Left colon (tissue), 2 donors: ENCODE measurements around the gene POLR2B. TPM values are rescaled to one million over a fixed set of nuclear protein-coding genes. Genes with fewer than 3 reads are reported as not detected.
"Not testable (repeated sequence)": the region's sequence is repeated elsewhere in the genome, so short reads cannot be mapped to it uniquely, and the experiment has no call there.

Experiments used
- ATAC-seq: fragments of 200-7000 bp; cut with Tn5 transposase; one replicate; pipeline ENCODE4 v1.9.1; 2020; ENCODE audit warnings: mild to moderate bottlenecking, moderate library complexity
- DNase-seq, 2 donors: peaks; one replicate each; pipeline ENCODE4 v3.0.0-alpha.2; 2020
- intact Hi-C, 2 donors: fragments of 100-400 bp; cut with DNase I in 1 of 2; cut with micrococcal nuclease in 1 of 2; formaldehyde crosslinking; loops; one replicate each; pipeline versions ENCODE4 v1.11.2 to v1.14.0; 2022; cut with DNase I, micrococcal nuclease
- long read RNA-seq: library from polyadenylated mRNA; unstranded; transcript quantifications from one replicate; pipeline ENCODE4 v2.0.0, GENCODE V29; 2021
- total RNA-seq, 2 donors: library from RNA; stranded (reverse); fragmentation: NEBNext Ultra II Directional; extraction: Animal tissue kit (Norgen Biotek cat#: 25700); gene quantifications; one replicate each; pipeline ENCODE4 v1.2.1, GENCODE V29; 2021
- donor health status: DM: no; HTN: no; CAD: no.
- donor health status: DM: yes; HTN: yes; CAD: no.

Gene POLR2B
- total RNA-seq: 10 to 100 TPM; 63.3 to 72.1 TPM
- long read RNA-seq, transcript POLR2B-201 (25 exons, 3,748 nt): major isoform, 22 of 39 reads
- long read RNA-seq, partial matches to known transcripts: 11 of 39 reads
- long read RNA-seq, other reads (novel, unspliced or antisense): 6 of 39 reads

DNA sequence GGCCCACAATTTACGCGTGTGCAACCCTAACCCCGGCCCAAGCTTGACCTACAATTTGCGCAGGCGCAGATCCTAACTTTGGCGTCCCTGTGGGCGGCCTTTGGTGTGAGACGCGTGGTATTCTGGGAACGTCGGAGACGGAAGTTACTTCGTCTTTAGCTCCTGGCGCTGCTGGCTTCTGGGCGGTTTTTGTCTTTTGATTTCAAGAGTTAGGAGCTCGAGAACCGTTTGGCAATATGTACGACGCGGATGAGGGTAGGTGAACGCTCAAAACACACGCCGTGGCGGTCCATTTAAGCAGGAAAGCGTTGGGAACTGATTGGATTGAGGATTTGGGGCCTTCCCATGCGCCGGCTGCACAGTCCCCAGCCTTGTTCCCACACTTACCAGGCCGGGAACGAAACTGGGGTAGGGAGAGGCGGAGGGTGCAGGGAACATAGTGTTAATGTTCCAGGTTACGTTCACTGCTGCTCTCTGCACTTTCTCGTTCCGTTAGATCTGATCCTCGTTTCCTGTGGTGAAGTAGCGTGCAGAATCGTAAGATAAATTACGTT lies at the start of gene POLR2B:
TSS of gene POLR2B (plus strand) at position 147 of the 554 bp plus-strand sequence. CDS start at position 237, 90 bp downstream.
- DNase-seq: peak; percentile 96 to 97
- peak; percentile 75 for ATAC-seq
- intact Hi-C loops: loop anchor here in 1 of 2 donors (5.0 kb wide), 1 partner anchor 72 kb away; the partner anchor contains the start of gene REST

DNA sequence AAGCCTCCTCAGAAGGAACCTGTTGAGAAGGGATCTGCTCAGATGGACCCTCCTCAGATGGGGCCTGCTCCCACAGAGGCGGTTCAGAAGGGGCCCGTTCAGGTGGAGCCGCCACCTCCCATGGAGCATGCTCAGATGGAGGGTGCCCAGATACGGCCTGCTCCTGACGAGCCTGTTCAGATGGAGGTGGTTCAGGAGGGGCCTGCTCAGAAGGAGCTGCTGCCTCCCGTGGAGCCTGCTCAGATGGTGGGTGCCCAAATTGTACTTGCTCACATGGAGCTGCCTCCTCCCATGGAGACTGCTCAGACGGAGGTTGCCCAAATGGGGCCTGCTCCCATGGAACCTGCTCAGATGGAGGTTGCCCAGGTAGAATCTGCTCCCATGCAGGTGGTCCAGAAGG lies 48.1 kb upstream of the POLR2B start:
- DNase-seq: no peak
- intact Hi-C loops: no loop called here
- no peak for ATAC-seq

DNA sequence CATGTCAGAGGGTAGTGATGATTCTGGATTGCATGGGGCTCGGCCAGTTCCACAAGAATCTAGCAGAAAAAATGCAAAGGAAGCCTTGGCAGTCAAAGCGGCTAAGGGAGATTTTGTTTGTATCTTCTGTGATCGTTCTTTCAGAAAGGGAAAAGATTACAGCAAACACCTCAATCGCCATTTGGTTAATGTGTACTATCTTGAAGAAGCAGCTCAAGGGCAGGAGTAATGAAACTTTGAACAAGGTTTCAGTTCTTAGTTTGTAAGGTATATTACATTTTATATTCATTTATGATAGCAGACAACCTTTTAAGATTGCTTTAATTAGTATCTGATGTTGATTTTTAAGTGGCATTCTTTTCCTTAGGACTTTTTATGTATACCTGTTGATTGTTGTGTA lies 46.8 kb upstream of the POLR2B start:
- intact Hi-C loops: no loop called here
- ATAC-seq (no peak), DNase-seq (no peak)

DNA sequence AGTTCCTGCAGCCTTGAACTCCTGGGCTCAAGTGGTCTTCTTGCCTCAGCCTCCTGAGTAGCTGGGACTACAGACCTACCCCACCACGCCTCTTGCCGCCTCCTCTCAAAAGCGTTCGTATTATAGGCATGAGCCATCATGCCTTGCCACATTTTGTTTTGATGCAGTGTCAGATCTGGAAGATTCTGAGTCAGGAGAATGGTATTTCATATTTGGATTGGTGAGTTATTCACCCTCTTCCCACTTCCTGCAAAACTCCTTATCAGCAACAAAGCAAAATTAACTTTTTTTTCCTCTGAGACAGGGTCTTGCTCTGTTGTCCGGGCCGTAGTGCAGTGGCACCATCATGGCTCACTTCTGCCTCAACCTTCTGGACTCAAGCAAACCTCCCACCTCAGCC lies 41.4 kb upstream of the POLR2B start:
- no peak for ATAC-seq
- intact Hi-C loops: no loop called here
- no peak for DNase-seq

DNA sequence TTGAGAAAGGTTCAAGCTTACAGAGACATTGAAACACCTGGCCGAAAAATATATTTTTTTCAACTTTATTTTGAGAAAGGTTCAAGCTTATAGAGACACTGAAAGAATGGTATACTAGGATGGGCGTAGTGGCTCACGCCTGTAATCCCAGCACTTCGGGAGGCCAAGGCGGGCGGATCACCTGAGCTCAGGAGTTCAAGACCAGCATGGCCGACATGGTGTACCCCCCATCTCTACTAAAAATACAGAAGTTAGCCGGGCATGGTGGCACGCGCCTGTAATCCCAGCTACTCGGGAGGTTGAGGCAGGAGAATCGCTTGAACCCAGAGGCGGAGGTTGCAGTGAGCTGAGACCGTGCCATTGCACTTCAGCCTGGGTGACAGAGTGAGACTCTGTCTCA lies 38.9 kb upstream of the POLR2B start:
- DNase-seq, intact Hi-C loops, ATAC-seq: not testable (repeated sequence)

DNA sequence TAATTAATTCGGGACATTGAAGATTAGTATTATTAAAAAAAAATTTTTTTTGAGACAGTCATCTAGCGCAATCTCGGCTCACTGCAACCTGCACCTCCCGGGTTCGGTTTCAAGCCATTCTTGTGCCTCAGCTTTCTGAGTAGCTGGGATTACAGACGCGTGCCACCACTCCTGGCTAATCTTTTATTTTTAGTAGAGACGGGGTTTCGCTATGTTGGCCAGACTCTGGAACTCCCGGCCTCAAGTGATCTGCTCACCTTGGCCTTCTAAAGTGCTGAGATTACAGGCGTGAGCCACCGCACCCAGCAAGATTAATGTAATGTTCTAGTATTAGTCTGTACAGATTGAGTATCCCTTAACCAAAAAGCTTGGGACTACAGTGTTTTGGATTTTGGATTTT lies 38.3 kb upstream of the POLR2B start:
- DNase-seq: no peak
- no peak for ATAC-seq
- intact Hi-C loops: no loop called here

DNA sequence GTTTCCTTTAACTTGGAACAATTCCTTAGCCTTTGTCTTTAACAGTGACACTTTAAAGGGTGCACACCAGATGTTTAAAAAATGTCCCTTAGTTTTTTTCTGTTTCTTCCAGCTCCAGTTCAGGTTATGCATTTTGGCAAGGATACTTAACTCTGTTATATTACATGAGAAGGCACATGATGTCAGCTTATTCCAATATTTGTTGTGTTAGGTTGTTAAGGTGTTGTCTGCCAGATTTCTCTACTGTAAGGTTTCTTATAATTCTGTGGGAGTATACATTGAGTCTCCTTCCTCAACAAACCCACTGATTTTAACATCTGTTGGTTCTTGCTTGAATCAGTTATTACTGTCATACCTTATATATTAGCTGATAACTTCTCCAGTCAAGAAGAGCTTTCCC lies 37.7 kb upstream of the POLR2B start:
- ATAC-seq (no peak), DNase-seq (no peak)
- intact Hi-C loops: no loop called here

DNA sequence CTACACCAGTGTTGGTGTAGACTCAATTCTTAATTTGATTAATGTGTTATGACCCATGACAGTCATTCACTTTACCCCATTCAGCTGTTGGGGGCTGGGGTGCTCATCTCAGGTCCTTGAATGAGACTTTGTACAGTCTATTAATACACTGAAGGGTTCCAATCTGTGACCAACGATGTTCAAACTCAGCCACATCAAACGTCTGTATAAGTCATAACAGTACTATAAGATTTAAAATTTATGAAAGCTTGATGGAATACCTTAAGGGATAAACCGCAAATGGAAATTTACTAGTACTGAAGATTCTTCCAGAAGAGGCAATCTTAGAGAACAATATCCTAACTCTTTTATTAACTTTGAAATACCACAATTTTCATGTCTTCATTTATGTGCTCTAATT lies 37.3 kb upstream of the POLR2B start:
- ATAC-seq (no peak), DNase-seq (no peak)
- intact Hi-C loops: no loop called here

DNA sequence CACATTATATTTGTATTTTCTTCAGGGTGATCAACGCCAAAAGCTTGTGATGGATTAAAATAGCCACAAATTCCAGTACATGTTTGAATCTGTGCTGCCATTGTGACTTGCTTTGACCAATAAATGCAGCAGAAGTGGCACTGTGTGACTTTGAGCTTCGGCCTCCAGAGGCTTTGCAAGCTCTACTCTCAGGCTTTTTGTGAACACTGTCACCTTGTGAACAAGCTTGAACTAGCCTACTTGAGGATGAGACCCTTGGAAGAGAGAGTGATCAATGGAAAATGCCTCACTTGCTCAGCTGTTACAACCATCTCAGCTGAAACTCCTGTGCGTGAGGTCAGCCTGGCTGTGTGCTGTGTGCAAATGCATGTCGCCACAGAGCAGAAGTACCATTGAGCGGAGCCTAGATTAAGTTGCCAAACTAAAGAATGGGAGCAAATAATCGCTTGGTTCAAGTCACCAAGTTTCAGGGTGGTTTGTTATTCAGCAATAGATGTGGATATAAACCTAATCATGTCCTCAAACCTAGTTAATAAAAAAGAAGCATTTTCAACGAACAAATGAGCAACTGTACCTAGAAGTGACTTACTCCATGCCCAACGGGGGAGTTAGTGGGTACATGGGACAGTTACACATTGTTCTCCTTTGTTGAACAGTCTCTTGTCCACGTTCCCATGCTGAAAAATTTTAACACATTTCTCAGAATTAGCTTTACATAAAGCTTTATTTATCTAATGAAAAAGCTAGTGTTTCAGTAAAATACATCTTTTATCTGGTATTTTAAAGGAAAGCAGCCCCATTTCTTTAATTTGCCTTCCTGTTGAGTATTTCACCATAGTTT lies 24.8 kb upstream of the POLR2B start:
- ATAC-seq: no peak
- intact Hi-C loops: no loop called here
- DNase-seq: no peak

DNA sequence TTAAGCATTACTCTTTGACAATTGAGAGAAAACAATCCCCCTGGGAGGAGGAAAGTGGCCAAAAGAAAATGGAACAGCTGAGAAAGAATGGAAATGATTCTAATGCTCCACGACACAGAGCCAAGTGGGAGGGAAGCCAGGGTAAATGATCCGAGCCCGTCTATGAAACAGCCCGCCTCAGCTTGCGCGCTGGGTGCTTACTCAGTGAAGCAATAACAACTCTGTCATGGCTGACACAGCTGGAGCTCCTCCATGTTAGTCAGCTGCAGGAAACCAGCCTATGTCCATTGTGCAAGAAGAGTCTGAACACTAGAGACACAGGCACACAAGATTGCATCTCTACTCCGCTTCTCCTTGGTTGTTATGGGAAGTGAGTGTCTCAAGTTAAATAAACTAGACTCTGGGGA lies 20.6 kb upstream of the POLR2B start:
- intact Hi-C loops: no loop called here
- ATAC-seq: peak; percentile 69
- DNase-seq: peak; percentile 68 to 76

DNA sequence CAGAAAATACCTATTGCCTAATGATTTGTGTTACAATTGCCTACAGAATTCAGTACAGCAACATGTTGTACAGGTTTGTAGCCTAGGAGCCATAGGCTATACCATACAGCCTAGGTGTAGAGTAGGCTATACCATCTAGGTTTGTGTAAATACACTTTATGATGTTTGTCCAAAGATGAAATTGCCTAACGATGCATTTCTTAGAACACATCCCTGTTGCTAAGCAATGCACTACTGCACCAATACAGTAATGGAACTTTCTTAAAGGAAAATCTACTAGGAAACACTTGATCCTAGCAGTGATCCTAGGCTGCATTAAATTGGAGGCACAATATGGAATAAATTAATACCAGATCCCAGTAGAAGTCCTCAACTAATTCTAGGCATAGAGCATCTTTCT lies 19.6 kb upstream of the POLR2B start:
- ATAC-seq (peak; percentile 92), DNase-seq (no peak)
- intact Hi-C loops: no loop called here

DNA sequence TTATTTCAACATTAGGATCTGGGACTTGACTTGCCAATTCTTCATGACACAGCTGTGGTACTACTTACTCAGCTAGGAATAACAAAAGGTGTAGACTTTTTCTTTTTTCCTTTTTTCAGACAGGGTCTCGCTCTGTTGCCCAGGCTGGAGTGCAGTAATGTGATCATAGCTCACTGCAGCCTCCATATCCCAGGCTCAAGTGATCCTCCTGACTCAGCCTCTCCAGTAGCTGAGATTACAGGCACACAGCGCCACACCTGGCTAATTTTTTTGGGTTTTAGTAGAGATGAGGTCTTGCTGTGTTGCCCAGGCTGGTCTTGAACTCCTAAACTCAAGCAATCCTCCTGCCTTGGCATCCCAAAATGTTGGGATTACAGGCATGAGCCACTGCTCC lies 17.6 kb upstream of the POLR2B start:
- DNase-seq (no peak), ATAC-seq (no peak)
- intact Hi-C loops: no loop called here

DNA sequence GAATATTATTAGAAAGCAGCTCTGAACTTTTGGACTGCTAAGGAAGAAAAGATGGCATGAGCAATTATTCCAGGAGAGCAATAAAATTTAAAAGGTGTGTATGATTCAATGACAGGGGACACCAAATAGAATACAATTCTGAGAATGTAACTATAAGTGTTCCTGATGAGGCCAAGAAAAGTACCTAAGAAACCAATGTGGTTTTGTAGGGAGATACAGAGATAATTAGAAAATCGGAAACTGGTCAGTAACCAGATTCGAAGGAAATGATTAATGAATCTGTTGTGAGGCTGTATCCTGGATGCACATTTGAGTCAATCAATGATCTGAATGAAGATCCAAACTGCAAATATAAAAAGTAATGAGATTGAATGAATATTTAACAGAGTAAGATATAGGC lies 7.3 kb upstream of the POLR2B start:
- no peak for ATAC-seq
- intact Hi-C loops: no loop called here

DNA sequence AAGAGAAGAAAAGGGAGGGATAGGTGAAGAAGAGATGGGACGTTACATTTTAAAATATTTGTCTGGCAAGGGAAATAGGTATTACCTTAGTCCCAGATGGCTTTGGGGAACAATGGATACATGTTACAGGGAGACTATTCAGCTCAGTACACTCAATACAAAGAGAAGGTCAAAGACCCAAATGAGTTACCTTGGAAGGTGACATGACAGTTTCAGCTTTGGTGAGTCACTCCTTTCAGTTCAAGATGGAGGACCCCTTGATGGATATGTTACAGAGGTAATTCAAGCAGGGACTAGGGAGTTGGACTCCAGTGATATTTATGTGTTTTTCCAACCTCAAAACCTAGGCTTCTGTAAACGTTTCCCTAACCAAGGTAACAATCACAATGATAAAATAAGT lies 6.3 kb upstream of the POLR2B start:
- intact Hi-C loops: no loop called here
- ATAC-seq: no peak
- DNase-seq: no peak

More for the DNA sequence above, 7.3 kb upstream of the POLR2B start:
- no peak for DNase-seq

DNA sequence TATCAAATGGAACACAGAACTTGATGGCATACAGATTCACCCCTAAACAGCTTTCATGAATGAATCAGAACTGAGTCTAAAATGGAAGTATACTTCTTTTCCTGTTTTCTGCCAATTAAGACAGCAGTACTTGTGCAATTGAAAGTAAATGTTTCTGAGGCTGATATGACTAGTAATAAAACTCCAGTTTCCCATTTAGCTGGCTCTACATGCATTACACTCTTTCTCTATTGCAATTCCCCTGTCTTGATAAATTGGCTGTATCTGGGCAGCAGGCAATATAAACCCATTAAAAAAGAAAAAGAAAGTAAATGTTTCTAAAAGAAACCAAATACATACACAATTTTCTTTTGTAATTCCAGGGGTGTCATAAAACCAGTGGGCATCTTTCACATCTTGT lies 5.9 kb upstream of the POLR2B start:
- DNase-seq (no peak), ATAC-seq (no peak)
- intact Hi-C loops: no loop called here

DNA sequence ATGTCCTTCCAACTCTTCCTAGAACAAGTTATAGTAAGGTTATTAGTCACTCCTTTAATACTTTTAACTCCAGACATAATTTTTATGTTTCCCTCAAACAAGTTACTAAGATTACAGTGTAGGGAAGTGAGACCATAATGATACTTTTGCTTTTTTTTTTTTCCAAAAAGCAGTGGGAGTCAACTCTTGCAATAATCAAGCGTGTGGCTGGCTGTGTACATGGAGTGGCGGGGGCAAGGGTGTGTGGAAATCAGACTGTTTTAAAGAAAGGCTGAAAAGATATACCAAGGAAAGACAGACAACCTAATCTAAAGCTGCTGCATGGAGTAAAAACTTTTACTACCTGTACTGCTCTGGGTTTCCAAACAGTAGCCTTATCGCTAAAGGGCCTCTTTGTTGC lies 5.4 kb upstream of the POLR2B start:
- DNase-seq (no peak), ATAC-seq (no peak)
- intact Hi-C loops: no loop called here

DNA sequence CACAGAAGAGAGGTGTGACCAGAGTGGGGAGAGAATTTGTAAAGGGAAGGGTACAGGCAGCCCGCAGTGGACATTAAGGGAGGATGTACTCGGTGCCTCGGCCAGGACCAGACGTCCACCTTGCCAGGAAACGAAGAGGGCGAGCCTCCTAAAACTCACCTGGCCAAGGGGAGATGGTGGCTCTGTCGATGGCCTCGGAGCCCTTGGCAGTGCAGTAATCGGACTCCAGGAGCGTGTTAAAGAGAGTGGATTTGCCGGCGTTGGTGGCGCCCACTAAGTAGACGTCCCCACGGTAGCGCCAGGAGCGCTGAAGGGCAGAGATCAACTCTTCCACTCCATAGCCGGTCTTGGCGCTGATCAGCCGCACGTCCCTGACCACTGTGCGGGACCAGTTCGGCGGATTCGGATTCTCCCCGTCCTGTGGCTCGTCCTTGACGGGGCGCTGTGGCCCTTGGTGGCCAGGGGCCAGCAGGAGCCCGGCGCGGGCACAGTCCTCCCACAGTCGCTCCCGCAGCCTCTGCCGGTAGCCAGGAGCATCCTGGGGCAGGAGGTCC lies 2.3 kb upstream of the POLR2B start:
- DNase-seq (no peak), ATAC-seq (no peak)
- intact Hi-C loops: loop anchor here in 1 of 2 donors (5.0 kb wide), 1 partner anchor 69 kb away; the partner anchor contains the start of gene REST

DNA sequence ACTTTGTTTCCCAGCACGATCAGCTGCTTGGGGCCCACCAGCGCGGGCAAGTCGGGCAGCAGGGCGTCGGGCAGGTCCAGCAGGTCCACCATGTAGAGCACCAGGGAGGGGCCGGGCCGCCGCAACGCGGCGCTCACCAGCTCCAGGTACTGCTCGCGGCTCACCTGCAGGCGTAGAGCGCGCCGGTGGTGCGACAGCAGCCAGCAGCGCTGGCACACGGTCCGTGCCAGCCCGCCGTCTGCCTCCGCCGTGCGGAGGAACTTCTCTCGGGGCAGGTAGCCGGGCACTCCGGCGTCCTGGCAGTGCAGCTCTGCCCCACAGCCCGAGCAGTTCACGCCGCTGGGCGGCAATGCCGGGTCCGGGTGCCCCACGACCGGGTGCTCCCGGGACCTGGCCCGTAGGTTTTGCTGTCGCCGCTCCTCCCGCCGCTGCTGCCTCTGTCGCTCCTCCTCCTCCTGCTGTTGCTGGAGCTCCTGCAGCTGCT lies 1.8 kb upstream of the POLR2B start:
- intact Hi-C loops: loop anchor here in 1 of 2 donors (5.0 kb wide), 1 partner anchor 70 kb away; the partner anchor contains the start of gene REST
- peak; percentile 63 to 75 for DNase-seq

DNA sequence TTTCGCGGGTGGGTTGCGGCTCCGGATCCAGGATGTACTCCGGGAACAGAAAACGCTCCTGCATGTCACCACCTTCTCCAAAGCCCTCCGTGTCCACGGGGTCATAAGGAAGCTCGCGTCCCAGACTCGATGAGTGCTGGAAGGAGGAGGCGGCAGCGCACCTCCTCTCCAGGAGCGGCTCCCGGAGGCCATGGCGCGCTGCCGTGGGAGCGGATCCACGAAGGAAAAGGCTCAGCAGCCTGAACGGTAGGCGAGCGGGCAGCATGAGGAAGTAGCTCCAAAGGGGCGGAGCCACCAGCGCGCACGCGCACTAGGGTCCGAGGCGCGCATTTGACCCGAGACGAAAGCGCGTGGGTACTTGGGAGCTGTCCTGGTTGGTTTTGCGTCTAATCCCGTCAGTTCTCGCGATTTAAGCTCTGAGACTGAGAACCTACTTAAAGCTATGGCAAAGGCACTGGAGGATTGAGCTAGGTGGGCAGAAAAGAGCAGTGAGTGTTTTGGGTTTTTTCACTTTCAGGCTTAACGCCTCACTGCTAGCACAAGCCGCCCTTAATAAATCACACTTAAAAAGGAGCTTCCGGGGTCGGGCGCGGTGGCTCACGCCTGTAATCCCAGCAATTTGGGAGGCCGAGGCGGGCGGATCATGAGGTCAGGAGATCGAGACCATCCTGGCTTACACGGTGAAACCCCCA lies 1.2 kb upstream of the POLR2B start, which contains the start of gene NOA1:
TSS of gene NOA1 (minus strand) at position 286 of the 692 bp plus-strand sequence. CDS start at position 265, 21 bp downstream.
- intact Hi-C loops: loop anchor here in 1 of 2 donors (5.0 kb wide), 1 partner anchor 70 kb away; the partner anchor contains the start of gene REST
- DNase-seq (peak; percentile 97 to 98), ATAC-seq (peak; percentile 80)

More for the DNA sequence above, 1.8 kb upstream of the POLR2B start:
- peak; percentile 73 for ATAC-seq
